ENCODE results near the gene PPP1R12C.

DNA sequence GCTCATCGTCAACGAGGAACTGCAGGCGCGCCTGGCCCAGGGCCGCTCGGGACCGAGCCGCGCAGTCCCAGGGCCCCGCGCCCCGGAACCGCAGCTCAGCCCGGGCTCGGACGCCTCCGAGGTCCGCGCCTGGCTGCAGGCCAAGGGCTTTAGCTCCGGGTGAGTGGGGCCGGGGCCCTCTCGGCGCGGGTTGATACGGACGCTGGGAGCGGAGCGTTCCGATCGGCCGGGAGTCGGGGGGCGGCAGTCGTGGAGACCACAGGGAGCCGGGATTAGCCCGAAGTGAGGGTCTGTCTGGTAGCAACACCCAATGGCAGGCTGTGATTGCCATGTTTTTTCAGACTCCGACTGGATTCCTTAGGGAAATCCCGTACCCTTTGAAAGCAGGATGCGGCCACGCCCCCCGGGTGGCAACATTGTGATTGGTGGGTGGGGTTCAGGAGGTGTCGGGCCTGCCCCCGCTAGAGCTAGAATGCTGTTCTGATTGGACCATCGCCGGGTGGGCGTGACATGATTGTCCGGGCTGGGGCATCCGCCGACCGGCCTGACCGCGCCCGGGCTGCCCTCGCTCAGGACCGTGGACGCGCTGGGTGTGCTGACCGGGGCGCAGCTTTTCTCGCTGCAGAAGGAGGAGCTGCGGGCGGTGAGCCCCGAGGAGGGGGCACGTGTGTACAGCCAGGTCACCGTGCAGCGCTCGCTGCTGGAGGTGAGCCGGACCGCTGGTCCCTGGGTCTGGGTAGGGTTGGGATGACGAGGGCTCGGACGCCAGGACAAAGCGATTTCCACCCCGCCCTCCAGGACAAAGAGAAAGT lies 30.5 kb downstream of the PPP1R12C start:
- peak; percentile 15 for TF ChIP-seq POLR2A (IDR thresholded peaks at IDR 0.05)
- TF ChIP-seq, protein P1, sequence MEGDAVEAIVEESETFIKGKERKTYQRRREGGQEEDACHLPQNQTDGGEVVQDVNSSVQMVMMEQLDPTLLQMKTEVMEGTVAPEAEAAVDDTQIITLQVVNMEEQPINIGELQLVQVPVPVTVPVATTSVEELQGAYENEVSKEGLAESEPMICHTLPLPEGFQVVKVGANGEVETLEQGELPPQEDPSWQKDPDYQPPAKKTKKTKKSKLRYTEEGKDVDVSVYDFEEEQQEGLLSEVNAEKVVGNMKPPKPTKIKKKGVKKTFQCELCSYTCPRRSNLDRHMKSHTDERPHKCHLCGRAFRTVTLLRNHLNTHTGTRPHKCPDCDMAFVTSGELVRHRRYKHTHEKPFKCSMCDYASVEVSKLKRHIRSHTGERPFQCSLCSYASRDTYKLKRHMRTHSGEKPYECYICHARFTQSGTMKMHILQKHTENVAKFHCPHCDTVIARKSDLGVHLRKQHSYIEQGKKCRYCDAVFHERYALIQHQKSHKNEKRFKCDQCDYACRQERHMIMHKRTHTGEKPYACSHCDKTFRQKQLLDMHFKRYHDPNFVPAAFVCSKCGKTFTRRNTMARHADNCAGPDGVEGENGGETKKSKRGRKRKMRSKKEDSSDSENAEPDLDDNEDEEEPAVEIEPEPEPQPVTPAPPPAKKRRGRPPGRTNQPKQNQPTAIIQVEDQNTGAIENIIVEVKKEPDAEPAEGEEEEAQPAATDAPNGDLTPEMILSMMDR (IDR thresholded peaks at IDR 0.05): no peak

Measured in right lobe of liver (tissue), 4 donors.